ENCODE results near the gene C1QA.

Gene C1QA

DNA sequence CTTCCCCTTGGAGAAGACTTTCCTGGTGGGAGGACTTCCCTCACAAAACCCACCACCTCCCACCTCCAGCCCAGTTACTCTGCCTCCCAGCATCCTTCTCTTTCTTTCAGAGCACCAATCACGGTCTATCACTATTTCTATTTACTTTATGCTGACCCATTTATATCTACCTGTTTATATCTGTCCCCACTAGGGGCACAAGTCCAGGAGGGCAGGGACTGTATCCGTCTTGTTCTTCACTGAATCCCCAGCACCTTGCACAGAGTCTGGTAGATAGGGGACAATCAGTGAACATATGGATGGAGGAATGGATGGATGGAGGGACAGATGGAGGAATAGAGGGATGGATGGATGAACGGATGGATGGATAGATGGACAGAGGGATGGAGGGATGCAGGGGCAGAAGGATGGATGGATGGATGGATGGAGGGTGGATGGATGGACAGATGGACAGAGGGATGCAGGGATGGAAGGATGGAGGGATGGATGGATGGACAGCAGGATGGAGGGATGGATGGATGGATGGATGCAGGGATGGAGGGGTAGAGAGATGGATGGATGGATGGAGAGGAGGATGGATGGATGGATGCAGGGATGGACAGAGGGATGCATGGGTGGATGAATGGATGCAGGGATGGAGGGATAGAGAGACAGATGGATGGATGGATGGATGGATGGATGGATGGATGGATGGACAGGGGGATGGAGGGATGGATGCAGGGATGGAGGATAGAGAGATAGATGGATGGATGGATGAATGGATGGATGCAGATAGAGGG is 22.1 kb downstream of the C1QA start (continued):
- TF ChIP-seq PRDM10 (tag by site-specific recombination; IDR thresholded peaks at IDR 0.05), result no peak
- TF ChIP-seq ZNF658 (tag by site-specific recombination; IDR thresholded peaks at IDR 0.05), result no peak
- no peak for TF ChIP-seq WT1 (tag by site-specific recombination; IDR thresholded peaks at IDR 0.05)
- no peak for TF ChIP-seq ZNF510 (tag by site-specific recombination; IDR thresholded peaks at IDR 0.05; ENCODE audit: insufficient replicate concordance)
- TF ChIP-seq, protein P1, sequence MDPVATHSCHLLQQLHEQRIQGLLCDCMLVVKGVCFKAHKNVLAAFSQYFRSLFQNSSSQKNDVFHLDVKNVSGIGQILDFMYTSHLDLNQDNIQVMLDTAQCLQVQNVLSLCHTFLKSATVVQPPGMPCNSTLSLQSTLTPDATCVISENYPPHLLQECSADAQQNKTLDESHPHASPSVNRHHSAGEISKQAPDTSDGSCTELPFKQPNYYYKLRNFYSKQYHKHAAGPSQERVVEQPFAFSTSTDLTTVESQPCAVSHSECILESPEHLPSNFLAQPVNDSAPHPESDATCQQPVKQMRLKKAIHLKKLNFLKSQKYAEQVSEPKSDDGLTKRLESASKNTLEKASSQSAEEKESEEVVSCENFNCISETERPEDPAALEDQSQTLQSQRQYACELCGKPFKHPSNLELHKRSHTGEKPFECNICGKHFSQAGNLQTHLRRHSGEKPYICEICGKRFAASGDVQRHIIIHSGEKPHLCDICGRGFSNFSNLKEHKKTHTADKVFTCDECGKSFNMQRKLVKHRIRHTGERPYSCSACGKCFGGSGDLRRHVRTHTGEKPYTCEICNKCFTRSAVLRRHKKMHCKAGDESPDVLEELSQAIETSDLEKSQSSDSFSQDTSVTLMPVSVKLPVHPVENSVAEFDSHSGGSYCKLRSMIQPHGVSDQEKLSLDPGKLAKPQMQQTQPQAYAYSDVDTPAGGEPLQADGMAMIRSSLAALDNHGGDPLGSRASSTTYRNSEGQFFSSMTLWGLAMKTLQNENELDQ (tag by site-specific recombination; IDR thresholded peaks at IDR 0.05; ENCODE audit: low read depth), result no peak
- TF ChIP-seq, protein P2, sequence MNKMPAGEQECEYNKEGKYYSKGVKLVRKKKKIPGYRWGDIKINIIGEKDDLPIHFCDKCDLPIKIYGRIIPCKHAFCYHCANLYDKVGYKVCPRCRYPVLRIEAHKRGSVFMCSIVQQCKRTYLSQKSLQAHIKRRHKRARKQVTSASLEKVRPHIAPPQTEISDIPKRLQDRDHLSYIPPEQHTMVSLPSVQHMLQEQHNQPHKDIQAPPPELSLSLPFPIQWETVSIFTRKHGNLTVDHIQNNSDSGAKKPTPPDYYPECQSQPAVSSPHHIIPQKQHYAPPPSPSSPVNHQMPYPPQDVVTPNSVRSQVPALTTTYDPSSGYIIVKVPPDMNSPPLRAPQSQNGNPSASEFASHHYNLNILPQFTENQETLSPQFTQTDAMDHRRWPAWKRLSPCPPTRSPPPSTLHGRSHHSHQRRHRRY (tag by site-specific recombination; IDR thresholded peaks at IDR 0.05), result no peak
- TF ChIP-seq ZNF266 (tag by site-specific recombination; IDR thresholded peaks at IDR 0.05; ENCODE audit: low read depth), result 0 out of 2 replicates have a peak, but pooled peaks have one; percentile 20
- TF ChIP-seq ZNF274 (IDR thresholded peaks at IDR 0.05; ENCODE audit: low read length), result no peak
- TF ChIP-seq ZNF274 (tag by site-specific recombination; IDR thresholded peaks at IDR 0.05; ENCODE audit: borderline replicate concordance), result no peak
- no peak for TF ChIP-seq ZNF621 (tag by site-specific recombination; IDR thresholded peaks at IDR 0.05)
- TF ChIP-seq, protein P3, sequence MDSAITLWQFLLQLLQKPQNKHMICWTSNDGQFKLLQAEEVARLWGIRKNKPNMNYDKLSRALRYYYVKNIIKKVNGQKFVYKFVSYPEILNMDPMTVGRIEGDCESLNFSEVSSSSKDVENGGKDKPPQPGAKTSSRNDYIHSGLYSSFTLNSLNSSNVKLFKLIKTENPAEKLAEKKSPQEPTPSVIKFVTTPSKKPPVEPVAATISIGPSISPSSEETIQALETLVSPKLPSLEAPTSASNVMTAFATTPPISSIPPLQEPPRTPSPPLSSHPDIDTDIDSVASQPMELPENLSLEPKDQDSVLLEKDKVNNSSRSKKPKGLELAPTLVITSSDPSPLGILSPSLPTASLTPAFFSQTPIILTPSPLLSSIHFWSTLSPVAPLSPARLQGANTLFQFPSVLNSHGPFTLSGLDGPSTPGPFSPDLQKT (IDR thresholded peaks at IDR 0.05; ENCODE audit: borderline replicate concordance, low read depth, low read length), result no peak
- TF ChIP-seq, protein P4, sequence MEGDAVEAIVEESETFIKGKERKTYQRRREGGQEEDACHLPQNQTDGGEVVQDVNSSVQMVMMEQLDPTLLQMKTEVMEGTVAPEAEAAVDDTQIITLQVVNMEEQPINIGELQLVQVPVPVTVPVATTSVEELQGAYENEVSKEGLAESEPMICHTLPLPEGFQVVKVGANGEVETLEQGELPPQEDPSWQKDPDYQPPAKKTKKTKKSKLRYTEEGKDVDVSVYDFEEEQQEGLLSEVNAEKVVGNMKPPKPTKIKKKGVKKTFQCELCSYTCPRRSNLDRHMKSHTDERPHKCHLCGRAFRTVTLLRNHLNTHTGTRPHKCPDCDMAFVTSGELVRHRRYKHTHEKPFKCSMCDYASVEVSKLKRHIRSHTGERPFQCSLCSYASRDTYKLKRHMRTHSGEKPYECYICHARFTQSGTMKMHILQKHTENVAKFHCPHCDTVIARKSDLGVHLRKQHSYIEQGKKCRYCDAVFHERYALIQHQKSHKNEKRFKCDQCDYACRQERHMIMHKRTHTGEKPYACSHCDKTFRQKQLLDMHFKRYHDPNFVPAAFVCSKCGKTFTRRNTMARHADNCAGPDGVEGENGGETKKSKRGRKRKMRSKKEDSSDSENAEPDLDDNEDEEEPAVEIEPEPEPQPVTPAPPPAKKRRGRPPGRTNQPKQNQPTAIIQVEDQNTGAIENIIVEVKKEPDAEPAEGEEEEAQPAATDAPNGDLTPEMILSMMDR (tag by site-specific recombination; IDR thresholded peaks at IDR 0.05), result peak; percentile 31; the same call in 1 of the 2 replicates
- no peak for TF ChIP-seq ZSCAN30 (tag by site-specific recombination; IDR thresholded peaks at IDR 0.05)
- 0 out of 2 replicates have a peak, but pooled peaks have one; percentile 12 for TF ChIP-seq ZNF776 (tag by site-specific recombination; IDR thresholded peaks at IDR 0.05; ENCODE audit: borderline replicate concordance)
- TF ChIP-seq ZNF692 (tag by site-specific recombination; IDR thresholded peaks at IDR 0.05), result no peak
- TF ChIP-seq ZNF654 (tag by site-specific recombination; IDR thresholded peaks at IDR 0.05; ENCODE audit: low read depth), result no peak
- 0 out of 2 replicates have a peak, but pooled peaks have one; percentile 49 for TF ChIP-seq SALL2 (tag by site-specific recombination; IDR thresholded peaks at IDR 0.05; ENCODE audit: borderline replicate concordance)
- no peak for TF ChIP-seq ZBTB8A (tag by site-specific recombination; IDR thresholded peaks at IDR 0.05)
- TF ChIP-seq, protein P5, sequence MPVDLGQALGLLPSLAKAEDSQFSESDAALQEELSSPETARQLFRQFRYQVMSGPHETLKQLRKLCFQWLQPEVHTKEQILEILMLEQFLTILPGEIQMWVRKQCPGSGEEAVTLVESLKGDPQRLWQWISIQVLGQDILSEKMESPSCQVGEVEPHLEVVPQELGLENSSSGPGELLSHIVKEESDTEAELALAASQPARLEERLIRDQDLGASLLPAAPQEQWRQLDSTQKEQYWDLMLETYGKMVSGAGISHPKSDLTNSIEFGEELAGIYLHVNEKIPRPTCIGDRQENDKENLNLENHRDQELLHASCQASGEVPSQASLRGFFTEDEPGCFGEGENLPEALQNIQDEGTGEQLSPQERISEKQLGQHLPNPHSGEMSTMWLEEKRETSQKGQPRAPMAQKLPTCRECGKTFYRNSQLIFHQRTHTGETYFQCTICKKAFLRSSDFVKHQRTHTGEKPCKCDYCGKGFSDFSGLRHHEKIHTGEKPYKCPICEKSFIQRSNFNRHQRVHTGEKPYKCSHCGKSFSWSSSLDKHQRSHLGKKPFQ (tag by site-specific recombination; IDR thresholded peaks at IDR 0.05), result no peak
- TF ChIP-seq ZNF596 (tag by site-specific recombination; IDR thresholded peaks at IDR 0.05), result no peak
- TF ChIP-seq ZNF202 (tag by site-specific recombination; IDR thresholded peaks at IDR 0.05; ENCODE audit: borderline replicate concordance), result no peak
- no peak for TF ChIP-seq SP3 (tag by site-specific recombination; IDR thresholded peaks at IDR 0.05)
- 0 out of 2 replicates have a peak, but pooled peaks have one; percentile 13 for TF ChIP-seq EGR2 (tag by site-specific recombination; IDR thresholded peaks at IDR 0.05; ENCODE audit: low read depth)
- TF ChIP-seq ZFP37 (tag by site-specific recombination; IDR thresholded peaks at IDR 0.05), result no peak

Measured in HEK293 (cell line).